Measurements from ENCODE around the gene AFAP1. TPM values are rescaled to one million over a fixed set of nuclear protein-coding genes. Genes with fewer than 3 reads are reported as not detected.

AFAP1 gene
- total RNA-seq, 1 donor: under 0.01 TPM

DNA sequence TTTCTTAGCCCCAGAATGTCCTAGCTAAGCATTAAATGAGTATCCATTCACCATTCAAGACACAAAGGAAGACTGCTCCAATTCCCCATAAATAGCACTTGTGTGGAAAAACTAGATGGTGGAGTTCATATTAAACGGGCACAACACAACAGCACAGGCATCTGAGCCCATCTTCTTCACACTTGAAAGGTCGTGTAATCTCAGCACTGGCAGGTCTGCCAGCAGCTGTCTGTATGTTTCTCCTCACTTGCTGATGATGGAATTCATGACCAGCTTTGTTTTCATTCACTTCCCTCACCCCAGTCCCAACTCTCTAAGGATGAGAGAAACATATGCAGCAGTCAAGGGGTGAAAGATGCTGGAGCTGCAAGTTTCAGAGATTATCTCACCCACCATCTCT is 148.7 kb downstream of the AFAP1 start:
- no peak for DNase-seq (ENCODE audit: low read depth in 2 of 3, low spot score in 2 of 3)

- DNase-seq (ENCODE audit: low read depth in 2 of 3, low spot score in 2 of 3): no peak
Observed at GRCh38 chr4:7790023-7790422, 149.6 kb downstream of the AFAP1 start.

- DNase-seq (ENCODE audit: low read depth in 2 of 3, low spot score in 2 of 3): no peak
Observed at GRCh38 chr4:7788694-7789425, 150.8 kb downstream of the AFAP1 start.

DNA sequence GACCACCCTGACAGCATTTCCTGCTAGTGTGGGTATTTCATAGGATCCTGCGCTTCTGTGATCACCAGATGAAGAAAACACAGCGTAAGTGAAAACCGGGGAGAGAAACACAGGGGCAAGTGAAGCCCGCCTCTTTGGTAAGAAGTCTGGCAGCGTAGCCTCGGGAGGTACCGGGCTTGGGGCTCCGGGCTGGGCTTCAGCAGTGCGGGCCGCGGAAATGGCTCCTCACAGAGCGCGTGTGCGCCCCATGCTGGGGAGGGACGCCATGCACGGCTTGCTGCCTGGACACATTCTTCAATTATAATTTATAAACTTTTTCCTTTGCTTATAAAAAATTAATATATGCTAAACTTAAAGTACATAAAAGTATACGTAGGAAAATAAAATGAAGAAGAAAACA is 151.5 kb downstream of the AFAP1 start:
- no peak for DNase-seq (ENCODE audit: low read depth in 2 of 3, low spot score in 2 of 3)

GRCh38 chr4:7787681-7788141 is 151.9 kb downstream of the AFAP1 start:
- DNase-seq (ENCODE audit: low read depth in 2 of 3, low spot score in 2 of 3): no peak

DNA sequence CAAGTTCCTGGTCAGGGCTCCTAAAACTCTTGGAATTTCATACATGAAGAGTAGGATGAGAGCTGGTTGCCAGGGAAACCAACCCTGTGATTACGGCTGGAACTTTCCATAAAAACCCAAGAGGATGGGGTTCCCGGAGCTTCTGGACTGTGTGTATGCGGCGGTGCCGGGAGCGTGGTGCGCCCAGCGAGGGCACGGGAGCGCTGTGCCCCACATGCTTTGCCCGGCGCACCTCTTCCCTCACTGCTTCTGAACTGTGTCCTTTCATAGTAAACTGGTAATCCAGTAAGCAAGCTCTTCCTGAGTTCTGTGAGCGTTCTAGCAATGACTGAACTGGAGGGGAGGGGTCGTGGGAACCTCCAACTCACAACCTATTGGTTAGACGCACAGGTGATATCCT is 152.6 kb downstream of the AFAP1 start:
- DNase-seq (ENCODE audit: low read depth in 2 of 3, low spot score in 2 of 3): no peak

DNA sequence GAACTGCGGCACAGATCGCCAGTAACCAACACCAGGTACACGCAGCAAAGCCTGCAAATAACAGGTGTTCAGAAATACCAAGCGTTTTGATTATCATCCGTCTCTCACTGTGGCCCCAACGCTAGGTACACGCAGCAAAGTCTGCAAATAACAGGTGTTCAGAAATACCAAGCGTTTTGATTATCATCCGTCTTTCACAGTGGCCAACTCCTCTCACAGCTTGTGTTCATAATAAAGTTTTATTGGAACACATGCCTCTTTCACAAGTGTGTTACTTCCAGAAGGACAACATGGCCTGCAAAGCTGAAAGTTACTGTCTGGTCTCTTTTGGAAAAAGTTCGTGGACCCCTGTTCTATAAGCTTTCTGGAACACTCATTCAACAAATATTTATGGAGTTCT is 153.1 kb downstream of the AFAP1 start:
- no peak for DNase-seq (ENCODE audit: low read depth in 2 of 3, low spot score in 2 of 3)

GRCh38 chr4:7786040-7786439 is 153.6 kb downstream of the AFAP1 start:
- DNase-seq (ENCODE audit: low read depth in 2 of 3, low spot score in 2 of 3): no peak

GRCh38 chr4:7785017-7785416 is 154.6 kb downstream of the AFAP1 start:
- no peak for DNase-seq (ENCODE audit: low read depth in 2 of 3, low spot score in 2 of 3)

- no peak for DNase-seq (ENCODE audit: low read depth in 2 of 3, low spot score in 2 of 3)
Observed at GRCh38 chr4:7784131-7784870, 155.4 kb downstream of the AFAP1 start.

DNA sequence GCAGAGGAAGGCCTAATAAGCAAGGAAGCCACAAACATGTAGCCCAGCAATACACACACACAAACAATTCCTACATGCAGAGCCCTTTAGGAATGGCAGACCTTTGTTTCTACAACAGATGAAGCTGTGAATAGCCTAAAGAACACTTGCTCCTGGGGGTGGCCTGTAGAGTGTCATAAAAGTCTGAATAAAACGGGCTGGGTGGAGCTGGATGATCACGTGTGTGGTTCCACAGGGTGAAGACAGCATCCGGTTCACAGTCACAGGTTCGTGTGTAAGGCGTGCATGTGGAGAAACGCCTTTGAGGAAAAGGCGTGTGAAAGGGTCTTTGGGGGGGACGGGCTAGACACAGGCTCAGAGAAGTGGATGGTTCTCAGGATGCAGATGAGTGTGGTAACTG is 156.1 kb downstream of the AFAP1 start:
- DNase-seq (ENCODE audit: low read depth in 2 of 3, low spot score in 2 of 3): no peak

- no peak for DNase-seq (ENCODE audit: low read depth in 2 of 3, low spot score in 2 of 3)
Observed at GRCh38 chr4:7782783-7783182, 156.9 kb downstream of the AFAP1 start.

GRCh38 chr4:7781993-7782392 is 157.7 kb downstream of the AFAP1 start:
- DNase-seq (ENCODE audit: low read depth in 2 of 3, low spot score in 2 of 3): no peak

DNA sequence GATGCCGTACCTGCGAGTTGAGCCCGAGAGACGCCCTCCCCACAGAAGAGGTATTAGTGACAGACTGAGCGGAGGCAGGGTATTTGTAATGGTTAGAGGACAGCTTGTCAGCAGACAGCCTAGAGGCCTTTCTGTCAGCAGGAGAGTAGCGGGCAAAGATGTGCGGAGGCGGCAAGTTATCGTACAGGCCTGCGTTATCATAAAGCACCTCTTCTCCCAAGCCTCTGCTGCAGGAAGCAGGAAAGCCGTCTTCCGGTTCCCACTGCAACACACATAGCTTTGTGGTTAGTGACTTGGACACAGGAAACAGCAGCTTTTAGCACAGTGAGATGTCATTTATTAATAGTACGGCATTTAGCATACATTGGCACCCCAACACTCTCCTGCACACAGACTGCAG is 158.3 kb downstream of the AFAP1 start:
- DNase-seq (ENCODE audit: low read depth in 2 of 3, low spot score in 2 of 3): peak in 1 of 3 donors; percentile 7

DNA sequence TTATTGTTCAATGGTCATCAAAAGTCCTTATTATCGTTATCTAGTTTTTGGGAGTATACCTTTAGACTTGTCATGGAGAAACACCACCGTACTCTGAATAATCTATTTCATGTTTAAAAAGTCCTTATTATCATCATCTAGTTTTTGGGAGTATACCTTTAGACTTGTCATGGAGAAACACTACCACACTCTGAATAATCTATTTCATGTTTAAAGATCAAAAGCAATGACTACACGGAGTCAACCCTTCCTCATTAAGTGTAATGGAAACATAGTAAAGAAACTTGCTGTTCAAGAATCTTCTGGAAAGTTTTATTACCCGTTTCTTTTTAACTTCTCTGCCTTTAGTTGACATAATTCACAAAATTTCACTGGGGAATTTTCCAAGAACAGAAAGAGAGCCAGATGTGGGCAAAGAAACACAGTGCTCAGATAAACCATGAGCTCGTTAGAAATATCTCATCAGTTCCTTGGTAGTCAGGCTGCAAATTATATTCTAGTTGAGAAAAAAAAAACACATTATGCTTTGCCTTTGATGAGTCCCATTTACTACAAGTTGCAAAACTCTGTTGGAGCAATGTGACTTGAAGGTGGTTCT is 158.8 kb downstream of the AFAP1 start:
- no peak for DNase-seq (ENCODE audit: low read depth in 2 of 3, low spot score in 2 of 3)

GRCh38 chr4:7779432-7779768 is 160.3 kb downstream of the AFAP1 start:
- no peak for DNase-seq (ENCODE audit: low read depth in 2 of 3, low spot score in 2 of 3)

DNA sequence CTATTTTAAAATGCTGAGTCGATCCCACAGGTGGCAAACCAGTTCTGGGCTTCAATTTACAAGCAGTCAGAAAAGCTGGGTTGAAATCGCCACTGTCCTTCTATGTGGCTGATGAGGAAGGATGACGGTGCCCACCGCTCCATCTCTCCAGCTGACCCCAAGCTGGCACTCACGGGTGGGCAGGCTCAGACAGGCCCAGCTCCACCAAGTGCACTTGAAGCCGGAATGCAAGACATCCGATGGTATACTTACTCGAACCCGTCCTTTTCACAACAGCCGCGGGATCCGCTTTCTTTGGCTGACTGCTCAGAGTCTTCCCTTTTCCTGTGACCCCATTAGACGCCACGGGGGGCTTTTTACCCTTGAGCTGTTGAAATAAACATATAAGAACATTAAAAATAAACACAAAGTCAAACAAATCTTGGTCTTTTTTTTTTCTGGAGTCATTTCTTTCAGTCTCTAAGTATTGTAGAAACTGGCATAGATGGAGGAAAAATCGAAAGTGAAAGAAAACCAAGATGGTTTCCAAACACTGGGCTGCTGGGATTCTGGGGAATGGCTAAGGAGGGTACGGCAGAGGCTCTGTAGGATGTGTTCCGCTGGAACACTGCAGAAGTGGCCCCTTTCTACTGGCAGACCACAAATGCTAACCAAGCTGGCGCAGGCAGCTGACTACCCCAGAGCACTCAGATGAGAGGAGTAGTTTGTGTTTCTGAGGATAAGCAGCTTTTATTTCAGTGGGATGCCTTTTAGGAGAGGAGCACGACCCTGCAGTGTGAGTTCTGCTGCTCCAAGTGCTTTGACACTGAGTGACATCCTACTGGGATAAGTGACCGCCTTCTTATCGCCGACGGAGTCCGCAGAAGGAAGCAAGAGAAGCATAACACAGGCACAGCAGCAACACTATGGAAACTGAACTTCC is 160.9 kb downstream of the AFAP1 start:
- DNase-seq (ENCODE audit: low read depth in 2 of 3, low spot score in 2 of 3): no peak

- DNase-seq (ENCODE audit: low read depth in 2 of 3, low spot score in 2 of 3): no peak
Observed at GRCh38 chr4:7777871-7778509, 161.7 kb downstream of the AFAP1 start.

- DNase-seq (ENCODE audit: low read depth in 2 of 3, low spot score in 2 of 3): no peak
Observed at GRCh38 chr4:7777017-7777710, 162.5 kb downstream of the AFAP1 start.

GRCh38 chr4:7775396-7775795 is 164.3 kb downstream of the AFAP1 start:
- no peak for DNase-seq (ENCODE audit: low read depth in 2 of 3, low spot score in 2 of 3)

Measured in hematopoietic multipotent progenitor cell (in vitro differentiated cells).